ENCODE data around the gene WNK2. TPM values are rescaled to one million over a fixed set of nuclear protein-coding genes. Genes with fewer than 3 reads are reported as not detected.

The WNK2 gene
- total and polyA plus RNA-seq, 2 of the 4 experiments (the other 2 are of a cell fraction) = not detected

GRCh38 chr9:93343663-93344062 lies 159.7 kb downstream of the WNK2 start:
- DNase-seq = no peak
- dilution Hi-C loops (cut with HindIII; ENCODE audit: low sequenced_read_pairs, unreplicated experiment) = no loop called here
- no peak for ATAC-seq (ENCODE audit: low read depth)
- no peak overlapping the region for H4K91ac ChIP-seq (ENCODE audit: insufficient read depth, low read depth, low read length)
- H3K9me3 ChIP-seq (ENCODE audit: control insufficient read depth, insufficient read depth, low read length) = no peaks in the 10 kb centered on the region
- no peak overlapping the region for H3K27ac ChIP-seq (ENCODE audit: insufficient read depth, low read length)
- POLR2A ChIA-PET (ENCODE audit: unreplicated experiment) = no interaction called here
- H2AFZ ChIP-seq (replicated peaks; ENCODE audit: low read length, poor library complexity) = no peak overlapping the region
- H4K8ac ChIP-seq (ENCODE audit: low read depth in 2 of 2, low read length in 2 of 2) = no peak overlapping the region
- no peak overlapping the region for H4K5ac ChIP-seq (ENCODE audit: low read depth, low read length)
- H3K79me1 ChIP-seq (ENCODE audit: low read depth in 1 of 2, low read length in 2 of 2) = no peaks in the 10 kb centered on the region
- BruUV-seq (replicated peaks) = no TSS peak
- H2BK120ac ChIP-seq (ENCODE audit: low read depth, low read length) = no peak overlapping the region
- H3K23ac ChIP-seq (ENCODE audit: low read depth, low read length) = no peak overlapping the region
- in situ Hi-C loops (cut with MboI; ENCODE audit: low sequenced_read_pairs) = no loop called here
- intact Hi-C loops (cut with micrococcal nuclease) = no loop called here
- no peak overlapping the region for H2BK5ac ChIP-seq (ENCODE audit: low read depth, low read length, poor library complexity, severe bottlenecking)
- no peak overlapping the region for H2BK20ac ChIP-seq (ENCODE audit: low read depth, low read length)
- H3K36me3 ChIP-seq (ENCODE audit: control insufficient read depth, insufficient read depth, low read length) = no peaks in the 10 kb centered on the region
- H2BK15ac ChIP-seq (ENCODE audit: low read depth, low read length) = no peak overlapping the region
- H3K27me3 ChIP-seq (ENCODE audit: control insufficient read depth, insufficient read depth, low read length) = peaks cover 23% of the 10 kb centered on the region
- no peak overlapping the region for H3K9ac ChIP-seq (ENCODE audit: low read depth, low read length)
- H3K14ac ChIP-seq (replicated peaks; ENCODE audit: low read depth, low read length) = no peak overlapping the region
- H4K20me1 ChIP-seq (ENCODE audit: insufficient read depth, low read length) = no peaks in the 10 kb centered on the region
- no peaks in the 10 kb centered on the region for H3K4me1 ChIP-seq (ENCODE audit: control insufficient read depth, insufficient read depth, low read length)
- no peak overlapping the region for H3K56ac ChIP-seq (ENCODE audit: extremely low read depth, insufficient read depth, low read length)
- H3K4me2 ChIP-seq (ENCODE audit: low read depth, low read length) = no peak overlapping the region
- no peaks in the 10 kb centered on the region for H3K9me1 ChIP-seq (ENCODE audit: insufficient read depth, low read length)
- no peak overlapping the region for H3K4ac ChIP-seq (ENCODE audit: low read depth, low read length)
- 73% methylated on average over 6 of the region's 9 CpGs; no CpG with 5 or more reads in 1 of the 2 experiments for WGBS, 2 experiments (ENCODE audit: extremely low coverage in 2 of 2, insufficient read length in 1 of 2)
- CTCF ChIA-PET = no interaction called here
- TF ChIP-seq FOS (IDR thresholded peaks at IDR 0.05; ENCODE audit: low read depth, low read length) = no peak
- TF ChIP-seq, protein P1, sequence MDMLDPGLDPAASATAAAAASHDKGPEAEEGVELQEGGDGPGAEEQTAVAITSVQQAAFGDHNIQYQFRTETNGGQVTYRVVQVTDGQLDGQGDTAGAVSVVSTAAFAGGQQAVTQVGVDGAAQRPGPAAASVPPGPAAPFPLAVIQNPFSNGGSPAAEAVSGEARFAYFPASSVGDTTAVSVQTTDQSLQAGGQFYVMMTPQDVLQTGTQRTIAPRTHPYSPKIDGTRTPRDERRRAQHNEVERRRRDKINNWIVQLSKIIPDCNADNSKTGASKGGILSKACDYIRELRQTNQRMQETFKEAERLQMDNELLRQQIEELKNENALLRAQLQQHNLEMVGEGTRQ (IDR thresholded peaks at IDR 0.05; ENCODE audit: low read depth, low read length) = no peak
- TF ChIP-seq MAZ (IDR thresholded peaks at IDR 0.05; ENCODE audit: borderline replicate concordance, low read depth, low read length) = no peak
- no peak for TF ChIP-seq NFE2L2 (IDR thresholded peaks at IDR 0.05; ENCODE audit: low read depth, low read length)
- no peak for TF ChIP-seq CEBPB (IDR thresholded peaks at IDR 0.05; ENCODE audit: low read depth, low read length)
- TF ChIP-seq ELK1 (IDR thresholded peaks at IDR 0.05; ENCODE audit: borderline replicate concordance, low read depth, low read length) = no peak
- TF ChIP-seq MAFK (IDR thresholded peaks at IDR 0.05; ENCODE audit: low read depth, low read length) = no peak
- no peak for TF ChIP-seq CHD1 (IDR thresholded peaks at IDR 0.05; ENCODE audit: low read depth, low read length)
- TF ChIP-seq POLR2A (IDR thresholded peaks at IDR 0.05; ENCODE audit: low read depth, low read length) = no peak
- TF ChIP-seq, protein P2, sequence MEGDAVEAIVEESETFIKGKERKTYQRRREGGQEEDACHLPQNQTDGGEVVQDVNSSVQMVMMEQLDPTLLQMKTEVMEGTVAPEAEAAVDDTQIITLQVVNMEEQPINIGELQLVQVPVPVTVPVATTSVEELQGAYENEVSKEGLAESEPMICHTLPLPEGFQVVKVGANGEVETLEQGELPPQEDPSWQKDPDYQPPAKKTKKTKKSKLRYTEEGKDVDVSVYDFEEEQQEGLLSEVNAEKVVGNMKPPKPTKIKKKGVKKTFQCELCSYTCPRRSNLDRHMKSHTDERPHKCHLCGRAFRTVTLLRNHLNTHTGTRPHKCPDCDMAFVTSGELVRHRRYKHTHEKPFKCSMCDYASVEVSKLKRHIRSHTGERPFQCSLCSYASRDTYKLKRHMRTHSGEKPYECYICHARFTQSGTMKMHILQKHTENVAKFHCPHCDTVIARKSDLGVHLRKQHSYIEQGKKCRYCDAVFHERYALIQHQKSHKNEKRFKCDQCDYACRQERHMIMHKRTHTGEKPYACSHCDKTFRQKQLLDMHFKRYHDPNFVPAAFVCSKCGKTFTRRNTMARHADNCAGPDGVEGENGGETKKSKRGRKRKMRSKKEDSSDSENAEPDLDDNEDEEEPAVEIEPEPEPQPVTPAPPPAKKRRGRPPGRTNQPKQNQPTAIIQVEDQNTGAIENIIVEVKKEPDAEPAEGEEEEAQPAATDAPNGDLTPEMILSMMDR (conservative IDR thresholded peaks at IDR 0.05; ENCODE audit: low read depth, low read length) = no peak
- no peak for TF ChIP-seq MXI1 (IDR thresholded peaks at IDR 0.05; ENCODE audit: borderline replicate concordance, low read depth, low read length)
- no peak for TF ChIP-seq RFX5 (IDR thresholded peaks at IDR 0.05; ENCODE audit: low read depth, low read length)
- no peak for TF ChIP-seq BHLHE40 (IDR thresholded peaks at IDR 0.05; ENCODE audit: low read depth, low read length)
- TF ChIP-seq RCOR1 (IDR thresholded peaks at IDR 0.05; ENCODE audit: insufficient replicate concordance, low read length) = no peak
- TF ChIP-seq SMC3 (IDR thresholded peaks at IDR 0.05; ENCODE audit: low read depth, low read length) = no peak
- TF ChIP-seq RAD21 (IDR thresholded peaks at IDR 0.05; ENCODE audit: low read length) = no peak
- H2AK9ac ChIP-seq (replicated peaks; ENCODE audit: low read depth, low read length, poor library complexity) = no peak overlapping the region
- no peak overlapping the region for H2AK5ac ChIP-seq (ENCODE audit: low read depth, low read length)
- no peak overlapping the region for H3K4me3 ChIP-seq (ENCODE audit: insufficient read depth, low read depth, low read length)
- H3K18ac ChIP-seq (ENCODE audit: low read depth, low read length) = no peak overlapping the region

Data from IMR-90 (cell line).